GM19238 (cell line): Measurements from ENCODE around the gene ANKFN1.

Experiments used
- DNase-seq: peaks from one replicate; pipeline ENCODE4 v3.0.0; 2011; ENCODE audit warnings: low spot score; ENCODE audit not compliant: insufficient read length

Gene ANKFN1

DNA sequence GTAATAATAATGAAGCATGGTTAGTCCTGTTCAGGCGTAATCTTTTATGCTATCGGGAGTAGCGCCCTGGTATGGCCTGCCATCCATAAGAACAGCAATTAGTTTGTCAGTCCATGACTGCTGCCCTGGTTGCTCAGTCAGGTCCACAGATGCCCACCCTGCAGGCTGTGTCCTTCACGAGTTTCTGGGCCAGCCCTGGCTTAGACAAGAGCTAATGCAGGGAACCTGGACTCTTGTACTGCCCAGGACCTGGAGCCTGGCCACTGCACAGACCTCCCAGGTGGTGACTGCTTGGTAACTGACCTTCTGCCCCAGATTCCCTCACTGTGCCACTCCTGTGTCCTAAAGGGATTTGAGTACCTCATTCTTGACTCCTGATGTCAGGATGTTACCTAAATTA is 279.2 kb downstream of the ANKFN1 start:
- DNase-seq = no peak

- no peak for DNase-seq
Measured at GRCh38 chr17:56434610-56435009, 281.3 kb downstream of the ANKFN1 start.

- no peak for DNase-seq
Measured at GRCh38 chr17:56436142-56436541, 282.9 kb downstream of the ANKFN1 start.

DNA sequence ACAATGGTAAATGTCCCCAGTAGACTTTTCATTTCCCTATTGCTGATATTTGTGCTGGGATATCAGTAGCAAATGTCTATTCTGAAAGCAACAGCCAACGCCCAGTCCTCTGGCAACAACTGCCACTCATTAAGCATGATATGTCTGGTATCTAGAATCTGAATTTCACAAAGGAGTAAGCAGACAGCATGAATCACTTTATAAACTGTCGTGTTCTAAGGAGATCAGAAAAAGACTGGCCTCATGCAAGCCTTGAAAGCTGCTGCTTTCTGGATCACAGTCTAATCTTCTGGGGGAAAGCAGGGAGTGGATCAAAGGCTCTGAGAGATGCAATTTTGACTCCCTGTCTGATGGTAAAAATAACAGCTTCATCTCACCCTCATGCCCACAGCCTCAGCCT is 287.1 kb downstream of the ANKFN1 start:
- DNase-seq = no peak

GRCh38 chr17:56441308-56441707 is 288.0 kb downstream of the ANKFN1 start:
- no peak for DNase-seq

DNA sequence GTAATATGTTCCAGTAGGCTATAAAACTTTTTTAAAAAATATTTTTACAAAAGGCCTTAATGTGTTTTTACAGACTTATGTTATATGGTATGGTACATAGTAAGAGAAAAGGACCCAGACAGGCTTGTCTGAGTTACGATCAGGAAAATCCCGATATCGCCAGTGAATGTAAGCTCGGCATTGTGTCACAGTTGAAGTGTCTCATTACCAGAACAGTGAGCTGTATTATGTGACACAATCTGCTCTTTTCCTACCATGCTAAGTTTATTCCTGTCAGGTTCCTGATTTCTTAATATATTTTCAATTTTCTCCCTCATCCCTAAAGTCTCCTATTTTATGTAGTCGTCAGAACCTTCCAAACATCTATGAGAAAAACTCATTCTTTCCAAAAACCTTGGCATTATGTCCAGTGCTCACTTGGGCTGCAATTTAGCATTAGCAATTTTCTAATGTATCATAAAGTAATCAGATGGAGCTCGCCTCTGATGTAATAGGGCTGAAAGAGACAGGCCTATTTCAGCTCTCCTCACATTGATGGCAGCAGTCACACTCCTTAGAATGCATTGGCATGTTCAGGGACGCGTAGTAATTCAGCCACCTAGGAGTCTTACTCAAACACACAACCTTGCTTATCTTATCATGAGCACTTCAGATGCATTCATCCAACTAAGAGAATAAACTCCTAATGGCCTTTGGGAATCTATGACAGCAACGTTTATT is 292.6 kb downstream of the ANKFN1 start:
- DNase-seq = no peak

- DNase-seq = no peak
Measured at GRCh38 chr17:56447171-56447570, 293.9 kb downstream of the ANKFN1 start.

- no peak for DNase-seq
Measured at GRCh38 chr17:56448371-56448770, 295.1 kb downstream of the ANKFN1 start.

GRCh38 chr17:56449176-56449575 is 295.9 kb downstream of the ANKFN1 start:
- DNase-seq = no peak

DNA sequence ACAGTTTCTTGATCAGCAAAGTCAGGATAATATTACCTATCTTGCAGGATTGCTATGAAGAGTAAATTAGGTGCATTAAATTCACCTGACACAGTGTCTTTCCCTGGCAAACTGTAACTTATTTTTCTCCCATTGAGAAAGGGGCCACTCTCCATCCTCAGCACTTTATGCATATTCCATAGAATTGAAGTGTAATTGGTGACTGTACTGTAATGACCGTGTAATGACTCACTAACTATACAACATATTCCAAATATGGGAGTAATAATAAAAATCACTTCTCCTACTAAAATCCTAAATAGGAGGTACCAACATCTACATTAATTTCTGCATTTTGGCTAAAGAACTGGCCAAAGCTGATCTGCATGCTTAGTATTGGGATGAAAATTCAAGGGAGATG is 298.4 kb downstream of the ANKFN1 start:
- no peak for DNase-seq

- no peak for DNase-seq
Measured at GRCh38 chr17:56452461-56452860, 299.2 kb downstream of the ANKFN1 start.

DNA sequence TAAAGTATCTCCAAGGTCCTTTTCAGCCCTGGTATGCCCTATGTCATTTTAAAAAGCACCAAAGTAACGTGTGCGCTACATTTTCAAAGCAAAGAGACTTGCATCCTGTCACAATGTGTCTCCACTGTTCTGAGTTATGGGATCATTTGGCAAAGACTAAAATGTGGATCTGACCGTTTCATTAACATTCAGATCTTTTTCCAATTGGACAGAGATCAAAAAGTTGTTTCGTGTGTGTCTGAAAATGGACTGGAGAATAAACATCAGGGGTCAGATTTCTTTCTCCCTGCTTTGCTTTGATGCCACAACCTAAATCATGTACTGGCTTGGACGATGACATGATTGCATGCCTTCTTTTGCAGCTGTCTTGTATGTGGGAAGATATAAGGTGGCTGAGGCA is 304.2 kb downstream of the ANKFN1 start:
- DNase-seq = no peak

GRCh38 chr17:56465886-56466285 is 312.6 kb downstream of the ANKFN1 start:
- DNase-seq = no peak

- DNase-seq = no peak
Measured at GRCh38 chr17:56468840-56469239, 315.6 kb downstream of the ANKFN1 start.

DNA sequence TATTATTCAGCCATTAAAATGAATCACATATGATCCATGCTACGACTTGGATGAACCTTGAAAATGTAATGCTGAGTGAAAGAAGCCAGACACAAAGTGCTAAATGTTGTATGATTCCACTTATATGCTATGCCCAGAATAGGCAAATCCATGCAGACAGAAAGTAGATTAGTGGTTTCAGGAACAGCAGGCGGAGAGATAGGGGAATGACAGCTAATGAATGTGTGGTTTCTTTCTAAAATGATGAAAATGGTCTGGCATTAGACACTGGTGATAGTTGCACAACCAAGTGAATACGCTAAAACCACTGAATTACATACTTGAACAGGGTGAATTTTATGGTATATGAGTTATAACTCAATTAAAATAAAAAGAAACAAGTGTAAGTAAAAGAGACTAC is 318.4 kb downstream of the ANKFN1 start:
- DNase-seq = no peak

GRCh38 chr17:56475116-56475515 is 321.8 kb downstream of the ANKFN1 start:
- DNase-seq = no peak

GRCh38 chr17:56478836-56479447 is 325.7 kb downstream of the ANKFN1 start:
- DNase-seq = no peak

DNA sequence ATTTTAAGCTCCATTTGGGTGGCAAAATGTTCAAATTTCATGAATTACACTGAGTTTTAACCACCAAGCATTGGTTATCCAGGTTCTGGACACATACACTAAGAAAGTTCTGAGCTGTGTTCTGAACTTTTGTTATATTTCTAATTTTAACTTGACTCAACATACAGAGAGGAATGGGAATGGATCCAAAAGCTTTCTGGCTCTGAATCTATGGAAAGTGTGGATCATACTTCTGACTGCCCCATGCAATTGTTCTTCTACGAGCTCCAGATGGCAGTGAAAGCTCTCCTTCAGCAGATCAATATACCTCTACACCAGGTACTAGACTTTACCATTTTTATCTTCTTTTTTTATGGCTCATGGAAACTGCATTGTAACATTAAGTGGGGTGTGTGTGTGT is 327.2 kb downstream of the ANKFN1 start:
- DNase-seq = no peak

GRCh38 chr17:56481659-56482058 is 328.4 kb downstream of the ANKFN1 start:
- DNase-seq = no peak

GRCh38 chr17:56482229-56482628 is 329.0 kb downstream of the ANKFN1 start:
- DNase-seq = no peak

DNA sequence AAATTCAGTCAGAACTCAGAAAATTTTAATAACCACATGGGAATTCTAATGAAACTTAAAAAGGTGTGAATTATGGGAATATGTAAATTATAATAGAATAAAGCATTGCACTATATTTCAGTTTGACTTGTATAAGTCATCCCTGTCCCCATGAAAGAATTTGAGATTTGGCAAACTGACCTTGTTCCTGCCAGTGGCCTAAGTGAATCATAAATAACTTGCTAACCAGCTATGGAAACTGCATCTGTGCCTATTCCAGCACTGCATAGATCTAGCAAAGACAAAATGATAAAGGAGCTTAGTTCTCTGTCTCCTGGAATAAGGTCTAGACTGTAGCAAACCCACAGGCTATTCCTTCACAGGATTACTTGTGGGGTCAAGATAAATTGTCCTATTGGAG is 333.5 kb downstream of the ANKFN1 start:
- DNase-seq = no peak

GRCh38 chr17:56488800-56489199 is 335.5 kb downstream of the ANKFN1 start:
- DNase-seq = no peak

DNA sequence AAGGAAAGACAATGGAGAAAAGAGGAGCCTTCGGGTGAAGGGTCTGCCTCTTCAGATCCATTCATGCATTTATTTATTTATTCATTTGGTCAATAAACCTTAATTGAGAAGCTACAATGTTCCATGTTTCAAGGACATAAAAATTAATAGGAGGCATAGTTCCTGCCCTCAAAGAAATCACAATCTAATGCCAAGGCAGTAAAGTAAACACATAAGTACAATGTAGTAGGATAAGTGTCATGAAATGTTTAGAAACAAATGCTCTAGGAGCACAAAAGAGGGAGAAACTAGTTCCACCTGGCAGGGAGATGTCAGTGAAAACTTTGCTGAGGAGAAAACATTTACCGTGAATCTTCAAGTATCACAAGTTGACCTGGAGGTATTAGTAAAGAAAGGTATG is 336.7 kb downstream of the ANKFN1 start:
- DNase-seq = no peak
